HL-60 (cell line): ENCODE measurements around the gene SLC12A7.

Experiments used
- DNase-seq, 2 experiments: peaks; one replicate each; pipeline ENCODE4 v3.0.0-alpha.2; 2010 to 2020; ENCODE audit warnings: low read depth in 1 of 2, low spot score in 1 of 2
- H3K27ac ChIP-seq: fragments of 250-450 bp; sonication (Bioruptor Pico); replicated peaks from 2 replicates; pipeline ENCODE4 v1.5.1; 2020; ENCODE audit warnings: mild to moderate bottlenecking, moderate library complexity
- H3K27me3 ChIP-seq: fragments of 250-450 bp; sonication (Bioruptor Pico); 2 replicates; pipeline ENCODE4 v1.5.1; 2021; ENCODE audit warnings: mild to moderate bottlenecking, moderate library complexity; ENCODE audit not compliant: insufficient read depth, poor library complexity, severe bottlenecking
- H3K4me3 ChIP-seq: replicated peaks from 2 replicates; pipeline ENCODE4 v1.5.1; 2011; ENCODE audit warnings: mild to moderate bottlenecking, control low read depth, low read length; ENCODE audit not compliant: insufficient read depth
- CTCF ChIP-seq: IDR thresholded peaks from one replicate; pipeline ENCODE4 v1.5.1; 2011; ENCODE audit warnings: low read length, control low read depth, inconsistent platforms; ENCODE audit not compliant: insufficient read depth
- GABPA ChIP-seq: IDR thresholded peaks from 2 replicates; pipeline ENCODE4 v1.6.1; 2012; ENCODE audit warnings: low read depth
- POLR2AphosphoS5 ChIP-seq: IDR thresholded peaks from 2 replicates; pipeline ENCODE4 v1.6.1; 2012; ENCODE audit warnings: low read depth
- REST ChIP-seq: IDR thresholded peaks from 2 replicates; pipeline ENCODE4 v1.6.1; 2012; ENCODE audit warnings: low read depth; ENCODE audit not compliant: insufficient replicate concordance
- SPI1 ChIP-seq: IDR thresholded peaks from 2 replicates; pipeline ENCODE4 v1.6.1; 2012; ENCODE audit warnings: low read depth, mild to moderate bottlenecking, borderline replicate concordance

Gene SLC12A7

DNA sequence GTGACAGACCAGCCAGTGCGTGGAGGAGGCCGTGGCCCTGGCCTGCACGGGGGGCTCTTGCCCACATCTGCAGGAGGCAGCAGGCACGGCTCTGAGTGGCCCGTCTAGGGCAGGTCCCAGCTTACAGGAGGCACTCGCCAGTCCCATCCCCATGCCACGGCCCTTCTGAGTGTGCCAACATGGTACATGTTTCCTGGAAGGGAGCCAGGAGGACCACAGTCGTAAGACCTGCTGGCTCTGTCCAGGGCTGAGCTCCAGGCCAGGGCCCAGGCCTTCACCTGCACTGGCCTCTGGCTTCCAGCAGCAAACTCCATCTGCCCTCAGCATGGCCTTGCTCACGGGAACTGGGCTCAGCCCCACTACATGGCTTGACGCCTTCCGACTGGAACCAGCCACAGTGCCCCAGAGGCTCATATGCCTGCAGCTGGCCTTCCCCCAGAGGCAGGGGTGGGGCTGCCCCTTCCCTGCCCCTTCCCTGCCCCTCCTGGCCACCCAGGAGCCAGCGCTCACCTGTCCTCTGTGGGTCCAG is 99.5 kb downstream of the SLC12A7 start:
- no peak for TF ChIP-seq REST
- TF ChIP-seq SPI1, result no peak
- TF ChIP-seq POLR2AphosphoS5, result no peak
- no peak for TF ChIP-seq CTCF
- no peak for TF ChIP-seq GABPA
- H3K4me3 ChIP-seq, result no peak overlapping the region
- peaks cover 30% of the 10 kb centered on the region for H3K27me3 ChIP-seq
- no peak overlapping the region for H3K27ac ChIP-seq
- DNase-seq, result no peak

DNA sequence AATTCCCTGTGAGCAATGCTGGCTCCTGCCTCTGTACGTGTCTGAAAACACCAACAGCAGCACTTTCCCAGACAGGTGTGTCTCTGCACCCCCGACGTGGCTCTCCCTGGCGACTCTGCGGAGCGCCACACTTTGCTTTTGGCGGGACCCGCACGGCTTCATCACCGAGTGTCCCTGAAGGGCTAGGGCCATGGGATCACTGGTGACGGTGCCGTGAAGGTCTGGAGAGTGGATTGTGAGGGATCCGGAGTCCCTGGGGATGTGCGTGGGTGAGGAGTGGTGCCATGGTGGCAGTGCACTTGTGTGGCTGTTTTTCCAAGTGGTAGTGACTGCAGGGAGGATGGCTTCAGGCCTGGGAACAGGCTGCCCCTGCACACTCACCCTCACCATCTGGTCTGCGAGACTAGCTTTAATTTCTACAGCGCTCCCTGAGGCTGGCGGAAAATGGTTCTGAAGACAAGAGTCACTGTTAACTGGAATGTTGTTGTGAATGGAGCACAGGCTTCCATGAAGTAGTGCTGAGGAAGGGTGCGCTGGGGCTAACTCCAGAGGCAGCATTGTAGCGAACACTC is 100.0 kb downstream of the SLC12A7 start:
- no peak overlapping the region for H3K4me3 ChIP-seq
- TF ChIP-seq SPI1 (no peak), GABPA (no peak), REST (no peak), POLR2AphosphoS5 (no peak), CTCF (no peak)
- H3K27me3 ChIP-seq, result peaks cover 33% of the 10 kb centered on the region
- DNase-seq, result no peak
- H3K27ac ChIP-seq, result no peak overlapping the region

GRCh38 chr5:1011226-1011631 is 100.6 kb downstream of the SLC12A7 start:
- Histone ChIP-seq H3K27ac (no peak overlapping the region), H3K4me3 (no peak overlapping the region), H3K27me3 (peaks cover 35% of the 10 kb centered on the region)
- TF ChIP-seq CTCF, result no peak
- no peak for TF ChIP-seq SPI1
- TF ChIP-seq POLR2AphosphoS5, result no peak
- no peak for TF ChIP-seq REST
- TF ChIP-seq GABPA, result no peak
- no peak for DNase-seq
